ENCODE data around the gene PGAM1. TPM values are rescaled to one million over a fixed set of nuclear protein-coding genes. Genes with fewer than 3 reads are reported as not detected.

Gene PGAM1
- total and polyA plus RNA-seq, 9 of the 15 experiments (the other 6 are each of a cell fraction or from before 2014, with no cell fraction given) = 40.3 to 559 (median 269) TPM

DNA sequence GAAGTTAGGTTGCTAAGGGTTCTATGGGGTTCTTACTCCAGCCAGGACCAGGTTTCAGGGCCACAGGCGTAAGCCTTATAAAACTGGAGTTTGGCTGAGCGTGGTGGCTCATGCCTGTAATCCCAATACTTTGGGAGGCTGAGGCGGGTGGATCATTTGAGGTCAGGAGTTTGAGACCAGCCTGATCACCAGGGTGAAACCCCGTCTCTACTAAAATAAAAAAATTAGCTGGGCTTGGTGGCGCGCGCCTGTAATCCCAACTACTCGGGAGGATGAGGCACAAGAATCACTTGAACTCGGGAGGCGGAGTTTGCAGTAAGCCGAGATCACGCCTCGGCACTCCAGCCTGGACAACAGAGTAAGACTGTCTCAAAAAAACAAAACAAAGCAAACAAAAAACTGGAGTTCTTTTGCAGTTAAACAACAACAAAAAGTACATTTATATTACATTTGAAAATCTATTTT is 24.5 kb upstream of the PGAM1 start (continued):
- TF ChIP-seq SRF (CRISPR knock-in tag; IDR thresholded peaks at IDR 0.05) = no peak
- TF ChIP-seq RFX7 (CRISPR knock-in tag; IDR thresholded peaks at IDR 0.05) = no peak
- TF ChIP-seq, protein P1, sequence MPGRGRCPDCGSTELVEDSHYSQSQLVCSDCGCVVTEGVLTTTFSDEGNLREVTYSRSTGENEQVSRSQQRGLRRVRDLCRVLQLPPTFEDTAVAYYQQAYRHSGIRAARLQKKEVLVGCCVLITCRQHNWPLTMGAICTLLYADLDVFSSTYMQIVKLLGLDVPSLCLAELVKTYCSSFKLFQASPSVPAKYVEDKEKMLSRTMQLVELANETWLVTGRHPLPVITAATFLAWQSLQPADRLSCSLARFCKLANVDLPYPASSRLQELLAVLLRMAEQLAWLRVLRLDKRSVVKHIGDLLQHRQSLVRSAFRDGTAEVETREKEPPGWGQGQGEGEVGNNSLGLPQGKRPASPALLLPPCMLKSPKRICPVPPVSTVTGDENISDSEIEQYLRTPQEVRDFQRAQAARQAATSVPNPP (IDR thresholded peaks at IDR 0.05; ENCODE audit: borderline replicate concordance, insufficient read depth, insufficient read length) = no peak
- TF ChIP-seq TOE1 (IDR thresholded peaks at IDR 0.05; ENCODE audit: borderline replicate concordance) = no peak
- no peak for TF ChIP-seq TOE1 (CRISPR knock-in tag; IDR thresholded peaks at IDR 0.05; ENCODE audit: borderline replicate concordance, low read depth)
- peak; percentile 4 for TF ChIP-seq PHF20 (IDR thresholded peaks at IDR 0.05; ENCODE audit: partially characterized antibody)
- peak; percentile 26 for TF ChIP-seq GABPA (tag; conservative IDR thresholded peaks at IDR 0.05; ENCODE audit: low read depth)
- no peak for TF ChIP-seq CEBPG (CRISPR knock-in tag; IDR thresholded peaks at IDR 0.05)
- TF ChIP-seq CEBPG (tag; conservative IDR thresholded peaks at IDR 0.05 in 1 of 2, IDR thresholded peaks at IDR 0.05 in 1 of 2) = no peak
- TF ChIP-seq HDAC2 (IDR thresholded peaks at IDR 0.05) = no peak
- no peak for TF ChIP-seq ZNF354B (CRISPR knock-in tag; IDR thresholded peaks at IDR 0.05)
- no peak for TF ChIP-seq TRIM24 (IDR thresholded peaks at IDR 0.05)
- no peak for TF ChIP-seq ZNF274 (IDR thresholded peaks at IDR 0.05; ENCODE audit: borderline replicate concordance, low read depth, low read length)
- no peak for TF ChIP-seq HLTF (IDR thresholded peaks at IDR 0.05)
- no peak for TF ChIP-seq TAL1 (IDR thresholded peaks at IDR 0.05)
- TF ChIP-seq, protein P2, sequence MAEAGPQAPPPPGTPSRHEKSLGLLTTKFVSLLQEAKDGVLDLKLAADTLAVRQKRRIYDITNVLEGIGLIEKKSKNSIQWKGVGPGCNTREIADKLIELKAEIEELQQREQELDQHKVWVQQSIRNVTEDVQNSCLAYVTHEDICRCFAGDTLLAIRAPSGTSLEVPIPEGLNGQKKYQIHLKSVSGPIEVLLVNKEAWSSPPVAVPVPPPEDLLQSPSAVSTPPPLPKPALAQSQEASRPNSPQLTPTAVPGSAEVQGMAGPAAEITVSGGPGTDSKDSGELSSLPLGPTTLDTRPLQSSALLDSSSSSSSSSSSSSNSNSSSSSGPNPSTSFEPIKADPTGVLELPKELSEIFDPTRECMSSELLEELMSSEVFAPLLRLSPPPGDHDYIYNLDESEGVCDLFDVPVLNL (CRISPR knock-in tag; IDR thresholded peaks at IDR 0.05; ENCODE audit: low read depth) = no peak
- TF ChIP-seq ZNF507 (tag; conservative IDR thresholded peaks at IDR 0.05) = no peak
- TF ChIP-seq, protein P3, sequence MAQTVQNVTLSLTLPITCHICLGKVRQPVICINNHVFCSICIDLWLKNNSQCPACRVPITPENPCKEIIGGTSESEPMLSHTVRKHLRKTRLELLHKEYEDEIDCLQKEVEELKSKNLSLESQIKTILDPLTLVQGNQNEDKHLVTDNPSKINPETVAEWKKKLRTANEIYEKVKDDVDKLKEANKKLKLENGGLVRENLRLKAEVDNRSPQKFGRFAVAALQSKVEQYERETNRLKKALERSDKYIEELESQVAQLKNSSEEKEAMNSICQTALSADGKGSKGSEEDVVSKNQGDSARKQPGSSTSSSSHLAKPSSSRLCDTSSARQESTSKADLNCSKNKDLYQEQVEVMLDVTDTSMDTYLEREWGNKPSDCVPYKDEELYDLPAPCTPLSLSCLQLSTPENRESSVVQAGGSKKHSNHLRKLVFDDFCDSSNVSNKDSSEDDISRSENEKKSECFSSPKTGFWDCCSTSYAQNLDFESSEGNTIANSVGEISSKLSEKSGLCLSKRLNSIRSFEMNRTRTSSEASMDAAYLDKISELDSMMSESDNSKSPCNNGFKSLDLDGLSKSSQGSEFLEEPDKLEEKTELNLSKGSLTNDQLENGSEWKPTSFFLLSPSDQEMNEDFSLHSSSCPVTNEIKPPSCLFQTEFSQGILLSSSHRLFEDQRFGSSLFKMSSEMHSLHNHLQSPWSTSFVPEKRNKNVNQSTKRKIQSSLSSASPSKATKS (CRISPR knock-in tag; IDR thresholded peaks at IDR 0.05) = no peak
- TF ChIP-seq, protein P4, sequence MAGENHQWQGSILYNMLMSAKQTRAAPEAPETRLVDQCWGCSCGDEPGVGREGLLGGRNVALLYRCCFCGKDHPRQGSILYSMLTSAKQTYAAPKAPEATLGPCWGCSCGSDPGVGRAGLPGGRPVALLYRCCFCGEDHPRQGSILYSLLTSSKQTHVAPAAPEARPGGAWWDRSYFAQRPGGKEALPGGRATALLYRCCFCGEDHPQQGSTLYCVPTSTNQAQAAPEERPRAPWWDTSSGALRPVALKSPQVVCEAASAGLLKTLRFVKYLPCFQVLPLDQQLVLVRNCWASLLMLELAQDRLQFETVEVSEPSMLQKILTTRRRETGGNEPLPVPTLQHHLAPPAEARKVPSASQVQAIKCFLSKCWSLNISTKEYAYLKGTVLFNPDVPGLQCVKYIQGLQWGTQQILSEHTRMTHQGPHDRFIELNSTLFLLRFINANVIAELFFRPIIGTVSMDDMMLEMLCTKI (IDR thresholded peaks at IDR 0.05; ENCODE audit: partially characterized antibody) = no peak
- TF ChIP-seq HSF4 (CRISPR knock-in tag; IDR thresholded peaks at IDR 0.05; ENCODE audit: borderline replicate concordance) = no peak
- no peak for TF ChIP-seq BCOR (IDR thresholded peaks at IDR 0.05)
- TF ChIP-seq, protein P5, sequence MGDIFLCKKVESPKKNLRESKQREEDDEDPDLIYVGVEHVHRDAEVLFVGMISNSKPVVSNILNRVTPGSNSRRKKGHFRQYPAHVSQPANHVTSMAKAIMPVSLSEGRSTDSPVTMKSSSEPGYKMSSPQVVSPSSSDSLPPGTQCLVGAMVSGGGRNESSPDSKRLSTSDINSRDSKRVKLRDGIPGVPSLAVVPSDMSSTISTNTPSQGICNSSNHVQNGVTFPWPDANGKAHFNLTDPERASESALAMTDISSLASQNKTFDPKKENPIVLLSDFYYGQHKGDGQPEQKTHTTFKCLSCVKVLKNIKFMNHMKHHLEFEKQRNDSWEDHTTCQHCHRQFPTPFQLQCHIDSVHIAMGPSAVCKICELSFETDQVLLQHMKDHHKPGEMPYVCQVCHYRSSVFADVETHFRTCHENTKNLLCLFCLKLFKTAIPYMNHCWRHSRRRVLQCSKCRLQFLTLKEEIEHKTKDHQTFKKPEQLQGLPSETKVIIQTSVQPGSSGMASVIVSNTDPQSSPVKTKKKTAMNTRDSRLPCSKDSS (IDR thresholded peaks at IDR 0.05; ENCODE audit: low read depth, partially characterized antibody) = no peak
- TF ChIP-seq IRF2 (CRISPR knock-in tag; IDR thresholded peaks at IDR 0.05) = no peak
- no peak for TF ChIP-seq PCBP2 (IDR thresholded peaks at IDR 0.05; ENCODE audit: low read depth, low read length, poor library complexity, severe bottlenecking)

Data from K562 (cell line).